Cardiac septum (tissue), 1 donor: Measurements from ENCODE around the gene SYNPO2. TPM values are rescaled to one million over a fixed set of nuclear protein-coding genes. Genes with fewer than 3 reads are reported as not detected.
"Not testable (repeated sequence)": the region's sequence is repeated elsewhere in the genome, so short reads cannot be mapped to it uniquely, and the experiment has no call there.

Source experiments
- DNase-seq: peaks from one replicate; pipeline ENCODE4 v3.0.0-alpha.2; 2020; ENCODE audit warnings: low spot score
- intact Hi-C: fragments of 100-400 bp; cut with DNase I; formaldehyde crosslinking; loops from one replicate; pipeline ENCODE4 v1.14.0; 2022
- total RNA-seq: library from RNA; stranded (reverse); fragmentation: NEBNext Ultra II Directional; extraction: Animal tissue kit (Norgen Biotek cat#: 25700); gene quantifications from one replicate; pipeline ENCODE4 v1.2.1, GENCODE V29; 2021
- donor health status: DM: no; HTN: no; CAD: no.

Gene SYNPO2
- total RNA-seq, 1 donor from 2014 or later, result 316 TPM

DNA sequence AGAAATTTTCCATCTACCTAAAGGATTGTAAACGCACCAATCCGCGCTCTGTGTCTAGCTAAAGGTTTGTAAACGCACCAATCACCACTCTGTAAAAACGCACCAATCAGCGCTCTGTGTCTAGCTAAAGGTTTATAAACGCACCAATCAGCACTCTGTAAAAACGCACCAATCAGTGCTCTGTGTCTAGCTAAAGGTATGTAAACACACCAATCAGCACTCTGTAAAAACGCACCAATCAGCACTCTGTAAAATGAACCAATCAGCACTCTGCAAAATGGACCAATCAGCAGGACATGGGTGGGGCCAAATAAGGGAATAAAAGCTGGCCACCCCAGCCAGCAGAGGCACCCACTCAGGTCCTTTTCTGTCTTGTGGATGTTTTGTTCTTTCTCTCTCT lies 10.1 kb upstream of the SYNPO2 start:
- DNase-seq, intact Hi-C loops: not testable (repeated sequence)

DNA sequence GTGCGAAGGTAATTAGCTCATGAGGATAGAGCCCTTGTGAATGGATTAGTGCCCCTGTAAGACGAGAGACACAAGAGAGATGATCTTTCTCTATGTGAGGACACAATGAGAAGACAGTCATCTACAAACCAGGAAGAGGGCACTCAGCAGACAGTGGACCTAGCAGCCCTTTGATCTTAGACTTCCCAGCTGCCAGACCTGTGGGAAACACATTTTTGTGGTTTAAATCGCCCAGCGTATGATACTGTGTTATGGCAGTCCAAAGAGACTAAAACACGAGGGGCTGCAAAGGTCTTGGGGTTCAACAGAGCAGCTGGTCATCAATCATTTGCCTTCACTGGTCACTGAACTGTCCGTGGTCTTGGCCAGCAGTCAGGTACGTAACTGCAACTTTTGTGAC lies 9.2 kb upstream of the SYNPO2 start:
- DNase-seq, result no peak
- intact Hi-C loops, result no loop called here

DNA sequence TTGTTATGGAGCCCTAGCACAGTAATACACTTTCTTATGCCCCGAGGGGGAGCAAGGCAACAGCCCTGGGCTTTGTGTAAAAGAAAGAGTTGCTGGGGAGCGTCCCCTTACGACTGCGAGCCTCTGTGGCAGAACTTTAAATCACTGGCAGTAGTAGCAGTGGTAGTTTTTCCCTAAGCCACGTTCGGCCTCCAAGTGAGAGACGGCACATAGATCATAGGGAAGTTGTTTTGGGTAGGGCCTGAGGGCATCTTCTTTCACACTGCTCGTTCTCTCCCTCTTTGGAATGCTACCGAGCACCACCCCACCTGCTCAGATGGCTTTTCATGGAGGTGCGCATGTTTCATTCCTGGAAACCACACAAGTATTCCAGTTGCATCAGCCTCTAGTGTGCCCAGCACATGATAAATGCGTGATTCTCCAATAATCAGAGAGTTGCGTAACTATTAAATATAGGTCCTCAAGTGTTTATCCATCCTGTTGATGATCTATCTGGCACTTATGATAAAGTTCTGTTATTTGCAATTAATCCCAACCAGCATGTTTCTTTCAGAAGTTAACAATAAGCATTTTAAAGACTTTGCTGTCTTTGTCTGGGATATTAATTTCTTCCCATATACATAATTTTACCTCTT lies 7.0 kb upstream of the SYNPO2 start:
- no peak for DNase-seq
- intact Hi-C loops, result no loop called here

DNA sequence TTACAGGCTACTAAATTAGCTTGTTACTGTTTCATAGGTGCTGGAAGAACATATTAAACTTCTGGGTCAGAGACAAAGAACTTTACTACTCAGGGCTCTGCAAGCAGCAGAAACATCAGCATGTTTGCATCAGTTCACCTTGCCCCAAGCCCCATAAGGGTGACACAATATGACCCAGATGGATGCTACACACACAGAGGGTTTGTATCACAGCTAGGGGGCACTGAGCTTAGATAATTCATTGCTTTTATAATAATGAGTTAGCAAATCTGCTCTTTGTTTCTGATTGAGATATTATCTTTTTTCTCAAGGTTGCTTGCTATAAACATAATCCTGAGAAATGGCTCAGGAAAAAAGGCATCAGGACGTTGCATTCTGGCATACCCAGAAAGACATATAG lies 4.8 kb upstream of the SYNPO2 start:
- intact Hi-C loops, result no loop called here

DNA sequence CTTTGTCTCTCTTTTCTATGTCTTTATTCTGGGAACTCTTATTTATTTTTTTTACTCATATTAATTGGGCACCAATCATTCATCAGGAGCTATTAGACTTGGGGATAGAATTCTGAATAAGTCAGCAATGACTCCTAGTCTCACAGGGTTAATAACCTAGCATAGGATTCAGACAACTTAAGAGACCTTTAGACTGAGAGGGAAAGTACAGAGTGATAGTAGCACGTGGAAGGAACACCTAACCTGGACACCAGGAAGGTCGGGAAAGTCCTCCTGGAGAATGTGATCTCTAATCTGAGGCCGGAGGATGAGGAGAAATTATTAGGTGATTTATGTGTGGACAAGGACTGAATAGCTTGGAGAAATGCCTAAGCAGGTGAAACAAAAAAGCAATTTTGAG lies 3.9 kb upstream of the SYNPO2 start:
- intact Hi-C loops, result no loop called here

More for the DNA sequence above, 4.8 kb upstream of the SYNPO2 start:
- no peak for DNase-seq

DNA sequence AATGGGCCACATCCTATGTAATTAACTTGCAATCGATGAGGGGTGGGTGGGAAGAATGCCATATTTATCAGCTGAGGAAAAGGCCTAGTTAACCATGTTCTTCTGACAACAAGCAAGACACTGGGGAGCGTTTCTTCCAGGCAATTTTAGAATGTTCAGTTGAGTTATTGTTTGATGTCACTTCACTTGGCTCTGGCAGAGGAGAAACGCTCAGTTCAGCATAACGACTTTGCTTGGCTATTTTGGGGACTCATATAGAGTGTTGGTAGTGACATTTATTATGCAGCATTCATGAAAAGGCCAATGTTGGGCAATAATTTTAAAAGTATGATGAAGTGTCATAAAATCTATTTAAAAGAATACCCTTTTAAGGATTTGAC lies 648 bp downstream of the SYNPO2 start:
- no peak for DNase-seq
- intact Hi-C loops, result loop anchor here (1.0 kb wide), 1 partner anchor 80 kb away; no protein-coding TSS in a partner anchor

More for the DNA sequence above, 3.9 kb upstream of the SYNPO2 start:
- no peak for DNase-seq

DNA sequence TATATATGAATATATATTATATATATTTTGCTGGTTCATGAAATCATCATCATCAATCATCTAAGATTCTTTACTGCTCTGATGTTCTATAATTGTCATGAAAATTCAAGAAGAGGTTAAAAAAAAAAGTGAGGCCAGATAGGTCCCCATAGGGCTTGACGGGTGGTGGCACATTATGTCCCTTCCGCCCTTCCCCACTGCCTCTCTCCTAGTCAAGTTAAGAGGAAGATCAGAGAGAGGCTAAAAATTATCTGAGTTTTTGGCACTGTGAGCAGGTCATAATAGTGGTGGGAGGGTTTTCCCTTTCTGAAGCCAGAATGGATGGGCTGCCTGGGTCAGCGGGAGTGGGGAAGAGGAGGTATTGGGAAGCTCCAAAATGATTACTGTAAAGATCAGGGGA lies 5.4 kb downstream of the SYNPO2 start:
- no peak for DNase-seq
- intact Hi-C loops, result loop anchor here (5.0 kb wide), 2 partner anchors 133 to 137 kb away; no protein-coding TSS in a partner anchor

DNA sequence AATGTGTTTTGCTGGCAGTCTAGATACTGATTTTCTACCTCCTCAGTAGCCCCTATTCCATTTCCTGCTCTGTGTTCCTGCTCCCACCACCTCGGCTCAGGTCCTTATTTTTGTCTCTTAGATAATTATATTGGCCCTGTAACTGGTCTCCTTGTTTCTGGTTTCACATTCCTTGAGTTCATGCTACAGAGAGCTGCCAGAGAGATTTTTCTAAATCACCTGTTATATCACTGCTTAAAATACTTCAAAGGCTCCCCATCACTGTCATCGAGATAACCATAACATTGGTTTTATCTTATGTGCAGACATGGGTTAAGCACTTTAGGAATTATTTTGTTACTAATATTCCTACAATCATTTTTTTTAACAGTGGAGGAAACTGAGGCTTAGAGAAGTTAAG lies 9.6 kb downstream of the SYNPO2 start:
- DNase-seq, result no peak
- intact Hi-C loops, result no loop called here

DNA sequence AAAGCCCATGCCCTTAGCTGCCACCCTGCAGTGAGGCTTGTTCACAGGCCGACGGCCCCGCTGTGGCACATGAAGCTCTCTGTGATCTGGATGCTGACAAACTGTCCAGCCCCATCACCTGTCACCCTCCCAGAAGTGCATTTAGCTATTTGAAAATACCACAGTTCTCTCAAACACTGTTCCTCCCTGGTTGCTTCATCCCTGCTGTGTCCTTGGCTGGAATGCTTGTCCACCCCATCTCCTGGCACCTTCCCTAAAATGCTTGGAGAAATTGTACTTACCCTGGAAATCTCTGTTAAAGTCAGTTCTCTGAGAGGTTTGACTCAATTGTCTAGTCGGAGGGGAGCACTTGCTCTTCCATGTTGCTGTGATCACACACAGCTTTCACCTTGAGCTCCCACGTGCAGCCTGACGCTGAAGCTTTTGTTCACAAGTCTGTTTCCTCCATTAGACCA lies 10.1 kb downstream of the SYNPO2 start:
- DNase-seq, result no peak
- intact Hi-C loops, result no loop called here

DNA sequence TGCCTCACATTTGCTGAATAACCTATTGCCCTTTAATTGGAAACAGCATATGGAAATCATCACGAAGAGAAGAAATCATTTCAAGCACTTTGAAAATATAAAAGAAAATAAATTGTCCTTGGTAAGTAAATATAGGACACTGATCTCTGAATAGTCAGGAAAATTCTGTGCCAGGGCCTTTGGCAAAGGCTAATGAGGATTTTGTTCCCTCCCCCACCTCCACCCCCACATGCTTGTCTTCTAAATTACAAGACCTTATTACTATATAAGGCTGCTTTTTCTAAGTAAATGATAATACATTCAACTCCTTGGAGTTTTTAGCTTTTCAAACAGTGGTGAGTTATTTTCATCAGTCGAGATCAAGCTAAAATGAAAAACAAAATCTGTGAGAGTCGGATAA lies 15.8 kb downstream of the SYNPO2 start:
- intact Hi-C loops, result no loop called here
- no peak for DNase-seq

DNA sequence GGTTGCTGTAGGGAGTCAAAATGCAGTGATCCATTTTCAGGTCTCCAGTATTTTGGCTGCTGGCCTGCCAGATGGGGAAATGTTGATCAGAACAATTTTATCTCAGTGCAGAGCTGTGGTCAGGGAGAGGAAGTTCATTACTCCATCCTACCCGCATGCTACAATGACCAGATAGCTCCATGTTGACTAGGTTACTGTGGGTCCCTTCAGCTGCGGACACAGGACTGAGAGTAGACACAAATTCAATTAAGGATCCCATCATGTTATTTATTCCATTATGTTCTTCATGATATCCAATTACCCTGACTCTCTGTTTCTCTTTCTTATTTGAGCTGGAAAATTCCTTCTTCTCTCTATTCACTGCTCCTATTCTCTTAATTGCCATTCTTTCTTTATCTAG lies 16.3 kb downstream of the SYNPO2 start:
- intact Hi-C loops, result no loop called here
- DNase-seq, result no peak

DNA sequence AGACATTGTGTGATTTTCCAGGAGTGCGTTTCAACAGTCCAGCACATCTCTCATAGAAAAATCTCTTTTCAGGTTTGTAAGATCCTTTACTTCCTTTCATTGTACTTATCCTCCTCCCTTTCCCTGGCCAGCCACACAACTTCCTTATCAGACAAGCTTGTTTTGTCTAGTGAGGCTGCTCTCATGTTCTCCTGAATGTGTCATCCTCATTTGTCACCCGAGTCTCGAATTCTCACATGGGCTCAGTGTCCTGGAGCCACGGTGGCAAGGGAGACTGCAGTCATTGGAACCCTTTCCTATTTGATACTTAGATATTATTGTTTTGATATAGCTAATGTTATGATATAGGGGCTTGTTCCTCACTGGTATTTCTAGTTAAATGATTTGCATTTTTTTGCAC lies 16.9 kb downstream of the SYNPO2 start:
- DNase-seq, result no peak
- intact Hi-C loops, result no loop called here

DNA sequence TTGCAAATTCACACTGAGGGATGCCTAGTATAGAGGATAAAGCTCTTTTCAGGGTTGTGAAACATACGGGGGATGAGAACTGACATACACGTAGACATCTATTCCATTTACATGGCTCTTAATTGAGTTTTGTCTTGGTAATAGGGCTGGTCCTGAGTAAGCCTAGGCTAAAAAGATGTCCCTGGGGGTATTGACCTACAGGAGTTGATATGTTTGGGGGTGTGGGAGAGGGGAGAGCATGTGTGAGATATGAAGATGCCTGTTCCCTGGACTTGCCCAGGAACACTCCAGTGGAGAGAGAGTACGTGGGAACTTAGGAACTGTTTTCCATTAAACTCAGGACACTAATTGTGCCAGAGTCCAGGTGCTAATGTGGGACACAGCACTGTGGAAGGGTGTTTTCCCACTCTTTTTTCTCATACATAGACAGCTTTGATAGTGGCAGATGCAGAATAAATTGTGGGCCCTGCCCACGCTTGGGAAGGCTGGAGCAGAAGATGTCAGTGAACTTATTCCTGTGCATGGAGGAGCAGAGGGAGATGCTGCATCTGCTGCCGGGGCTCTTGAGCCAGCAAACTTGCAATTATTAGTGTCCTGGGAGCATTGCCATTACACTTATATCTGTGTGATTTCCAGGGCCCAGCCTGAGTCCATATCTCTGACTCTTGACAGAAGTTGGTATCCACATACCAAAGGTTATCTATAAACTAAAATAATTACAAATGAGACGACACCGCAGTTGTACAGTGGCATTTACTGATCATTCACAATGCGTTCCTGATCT lies 20.7 kb downstream of the SYNPO2 start:
- intact Hi-C loops, result no loop called here

DNA sequence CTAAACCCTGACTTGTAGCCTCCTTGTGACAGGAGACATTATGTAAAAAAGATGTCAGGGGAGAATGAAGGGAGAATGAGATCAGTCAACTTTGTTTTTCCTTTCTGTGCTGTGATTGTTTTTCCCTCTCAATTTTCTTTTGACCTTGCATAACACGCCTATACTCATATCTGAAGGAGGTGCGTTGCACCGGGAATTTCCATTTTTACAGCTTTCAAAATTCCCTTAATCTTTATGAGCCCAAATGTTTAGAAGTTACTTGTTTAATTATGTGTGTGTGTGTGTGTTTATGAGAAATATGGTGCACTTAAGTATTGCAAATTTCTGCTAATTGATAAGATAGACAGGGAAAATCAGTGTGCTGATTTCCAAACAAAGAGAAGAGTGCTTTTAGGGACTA lies 21.6 kb downstream of the SYNPO2 start:
- DNase-seq, result no peak
- intact Hi-C loops, result no loop called here

More for the DNA sequence above, 20.7 kb downstream of the SYNPO2 start:
- DNase-seq, result no peak

DNA sequence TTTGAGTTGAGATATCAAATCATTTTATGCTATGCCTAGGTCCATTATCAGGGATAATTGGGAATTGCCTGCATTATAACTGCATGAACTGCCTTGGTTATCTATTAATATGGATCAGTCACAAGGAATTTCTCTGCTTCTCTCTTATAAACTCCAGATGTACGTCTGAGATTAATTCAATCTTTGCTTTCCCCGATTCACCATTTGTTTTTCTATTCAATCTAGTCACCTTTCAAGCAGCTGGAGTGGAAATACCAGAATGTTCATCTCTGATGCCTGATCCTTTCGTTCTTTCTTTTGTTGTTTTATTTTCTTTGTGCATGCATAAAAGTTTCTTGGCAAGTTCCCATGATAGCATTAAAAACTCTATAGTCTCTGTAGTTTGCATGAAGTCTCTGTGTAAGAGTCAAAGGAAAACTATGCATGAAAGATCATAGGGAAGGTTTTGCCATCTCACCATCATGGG lies 22.6 kb downstream of the SYNPO2 start:
- intact Hi-C loops, result no loop called here
- no peak for DNase-seq

DNA sequence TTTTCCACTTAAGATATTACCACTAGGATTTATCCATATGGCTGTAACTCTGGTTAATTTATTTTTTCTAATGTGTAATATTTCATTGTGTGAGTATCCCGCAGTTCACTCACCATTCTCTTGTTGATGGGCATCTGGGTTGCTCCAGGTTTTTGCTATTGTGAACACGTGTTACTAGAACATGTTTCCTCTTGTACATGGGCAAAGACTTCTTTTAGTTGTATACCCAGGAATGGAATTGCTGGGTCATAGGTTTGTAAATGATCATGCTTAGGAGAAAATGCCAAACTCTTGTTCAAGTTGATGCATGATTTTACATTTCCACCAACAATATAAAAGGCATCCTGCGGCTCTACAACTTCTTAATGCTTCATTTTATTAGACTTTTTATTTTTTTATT lies 26.8 kb downstream of the SYNPO2 start:
- no peak for DNase-seq
- intact Hi-C loops, result no loop called here

DNA sequence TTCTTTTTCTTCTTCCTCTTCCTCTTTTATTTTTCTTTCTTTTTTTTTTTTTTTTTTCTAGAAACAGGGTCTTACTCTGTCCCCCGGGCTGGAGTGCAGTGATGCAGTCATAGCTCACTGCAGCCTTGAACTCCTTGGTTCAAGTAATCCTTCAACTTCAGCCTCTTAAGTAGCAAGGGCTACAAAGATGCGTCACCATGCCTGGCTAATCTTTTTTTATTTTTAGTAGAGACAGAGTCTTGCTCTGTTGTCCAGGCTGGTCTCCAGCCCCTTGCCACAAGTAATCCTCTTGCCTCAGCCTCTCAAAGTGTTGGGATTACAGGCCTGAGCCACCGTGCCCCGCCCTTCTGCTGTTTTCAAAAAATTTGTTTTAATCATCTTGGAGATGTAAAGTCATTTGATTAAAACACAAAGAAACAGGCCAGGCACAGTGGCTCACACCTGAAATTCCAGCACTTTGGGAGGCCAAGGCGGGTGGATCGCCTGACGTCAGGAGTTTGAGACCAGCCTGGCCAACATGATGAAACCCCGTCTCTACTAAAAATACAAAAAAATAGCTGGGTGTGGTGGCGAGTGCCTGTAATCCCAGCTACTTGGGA lies 28.1 kb downstream of the SYNPO2 start:
- no peak for DNase-seq
- intact Hi-C loops, result no loop called here

DNA sequence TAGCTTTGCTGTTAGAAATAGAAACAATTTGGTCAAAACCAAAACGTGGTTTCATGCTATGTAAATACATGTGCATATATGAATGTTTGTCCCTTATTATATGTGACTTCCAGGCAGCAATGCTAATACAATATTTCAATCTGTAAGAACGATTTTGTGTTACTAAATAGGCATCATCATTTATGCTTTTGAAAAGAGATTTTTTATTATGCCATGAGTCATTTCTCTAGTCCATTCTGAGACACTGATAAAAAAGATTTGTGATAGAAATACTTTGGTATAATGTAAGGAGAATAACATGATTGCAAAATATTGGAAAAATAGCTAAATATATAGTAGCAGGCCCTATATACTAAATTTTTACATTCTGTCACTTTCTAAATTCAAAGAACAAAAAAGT lies 28.9 kb downstream of the SYNPO2 start:
- no peak for DNase-seq
- intact Hi-C loops, result no loop called here

DNA sequence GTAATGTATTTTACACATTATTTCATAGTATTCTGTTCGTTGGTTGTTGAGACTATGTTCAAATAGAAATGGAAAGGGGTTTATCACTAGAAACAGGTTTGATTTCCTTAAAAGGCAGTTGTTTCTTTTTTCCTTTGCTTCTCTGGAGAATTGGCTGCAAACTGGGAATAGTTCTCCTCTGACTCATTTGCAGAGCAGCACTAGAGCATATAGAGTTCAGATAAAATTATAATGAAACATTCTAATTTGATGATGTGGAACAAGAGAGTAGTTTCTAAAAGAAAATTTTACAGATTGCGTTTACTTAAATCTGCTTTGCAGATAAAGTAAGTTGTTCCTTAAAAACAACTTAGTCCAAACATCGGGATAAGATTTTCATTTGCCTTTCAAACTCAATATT lies 29.7 kb downstream of the SYNPO2 start:
- DNase-seq, result no peak
- intact Hi-C loops, result no loop called here

DNA sequence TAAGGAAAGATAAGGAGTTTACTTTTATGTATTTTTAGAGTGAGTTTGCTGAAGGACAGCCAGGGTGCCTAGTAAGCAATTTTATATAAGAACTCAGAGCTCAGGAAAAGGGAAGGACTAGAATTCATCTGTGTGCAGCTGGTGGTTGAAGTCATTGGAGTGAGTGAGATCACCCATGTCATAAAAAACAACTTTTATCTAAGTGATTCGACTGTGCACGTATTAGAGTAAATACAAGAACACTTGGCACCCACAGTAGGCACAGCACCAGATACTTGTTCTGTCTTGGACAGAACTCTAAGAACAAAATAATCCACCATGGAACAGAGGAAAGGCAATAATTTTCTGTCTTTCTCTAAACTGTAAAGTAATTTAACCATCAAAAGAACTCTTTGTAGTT lies 31.6 kb downstream of the SYNPO2 start:
- intact Hi-C loops, result no loop called here
- no peak for DNase-seq

DNA sequence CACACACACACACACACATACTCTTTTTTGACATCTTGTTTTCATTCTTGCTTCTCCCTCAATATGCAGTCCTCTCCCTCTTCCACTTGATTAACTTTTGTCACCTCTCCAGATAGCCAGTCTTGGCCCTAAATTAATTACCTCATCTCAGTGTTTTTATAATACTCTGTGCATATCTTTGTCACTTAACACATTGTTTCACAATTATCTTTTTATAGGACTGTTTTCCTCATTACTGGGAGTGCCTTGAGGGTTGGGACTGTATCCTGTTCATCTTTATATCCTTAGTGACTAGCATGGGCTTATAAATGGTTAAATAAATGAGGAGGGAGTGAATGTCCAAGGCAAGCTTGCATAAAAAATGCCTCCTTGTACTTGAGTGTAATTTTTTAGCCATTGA lies 33.1 kb downstream of the SYNPO2 start:
- intact Hi-C loops, result no loop called here
- no peak for DNase-seq
